CD14-positive monocyte (primary cell): ENCODE results near the gene CDIPT. TPM values are rescaled to one million over a fixed set of nuclear protein-coding genes. Genes with fewer than 3 reads are reported as not detected.

Experiments used
- DNase-seq, 3 donors: peaks; one replicate each; pipeline ENCODE4 v3.0.0-alpha.2; 2011 to 2022
- H2AFZ ChIP-seq: 2 replicates; pipeline ENCODE4 v1.6.0; 2012; ENCODE audit warnings: mild to moderate bottlenecking, low read depth, low read length, inconsistent platforms; ENCODE audit not compliant: insufficient read depth, poor library complexity, severe bottlenecking
- H3K27ac ChIP-seq, 2 donors: 1 replicate in 1 of 2; 2 replicates in 1 of 2; pipeline ENCODE4 v1.5.1; 2012 to 2013; ENCODE audit warnings: low read length in 2 of 2, control low read depth in 1 of 2, inconsistent platforms in 1 of 2, low read depth in 1 of 2, mild to moderate bottlenecking in 1 of 2
- H3K27me3 ChIP-seq, 2 donors: one replicate each; pipeline versions ENCODE4 v1.6.0 to v1.6.1; 2011 to 2013; ENCODE audit warnings: low read length in 2 of 2; ENCODE audit not compliant: control insufficient read depth in 2 of 2, insufficient read depth in 2 of 2
- H3K36me3 ChIP-seq, 2 donors: replicated peaks in 1 of 2; 1 replicate in 1 of 2; 2 replicates in 1 of 2; pipeline versions ENCODE4 v1.5.1 to v1.6.1; 2012 to 2013; ENCODE audit warnings: low read length in 2 of 2, control low read depth in 1 of 2, inconsistent platforms in 1 of 2, mild to moderate bottlenecking in 1 of 2; ENCODE audit not compliant: insufficient read depth in 2 of 2, control insufficient read depth in 1 of 2
- H3K4me1 ChIP-seq, 2 donors: 1 replicate in 1 of 2; 2 replicates in 1 of 2; pipeline versions ENCODE4 v1.5.1 to v1.6.1; 2012 to 2013; ENCODE audit warnings: low read length in 2 of 2, control low read depth in 1 of 2, inconsistent platforms in 1 of 2, mild to moderate bottlenecking in 1 of 2, moderate library complexity in 1 of 2; ENCODE audit not compliant: insufficient read depth in 2 of 2, control insufficient read depth in 1 of 2
- H3K4me2 ChIP-seq: replicated peaks from 2 replicates; pipeline ENCODE3; 2012; ENCODE audit warnings: low read length, moderate library complexity, mild to moderate bottlenecking; ENCODE audit not compliant: poor library complexity, severe bottlenecking; ENCODE audit errors: extremely low read depth
- H3K4me3 ChIP-seq, 3 experiments: fragments of 200-600 bp in 1 of 3; sonication (generic) in 1 of 3; replicated peaks in 1 of 3; 1 replicate in 2 of 3; 2 replicates in 1 of 3; pipeline ENCODE4 v1.5.1; 2011 to 2013; ENCODE audit warnings: low read length in 3 of 3, mild to moderate bottlenecking in 3 of 3, control low read depth in 2 of 3, low read depth in 2 of 3, inconsistent platforms in 1 of 3, moderate library complexity in 1 of 3
- H3K79me2 ChIP-seq: 2 replicates; pipeline ENCODE4 v1.6.0; 2012; ENCODE audit warnings: mild to moderate bottlenecking, control low read depth, inconsistent platforms, low read length, moderate library complexity; ENCODE audit not compliant: insufficient read depth
- H3K9ac ChIP-seq: 2 replicates; pipeline ENCODE4 v1.6.0; 2017; ENCODE audit warnings: low read length, mild to moderate bottlenecking; ENCODE audit not compliant: insufficient read depth, poor library complexity, severe bottlenecking
- H3K9me3 ChIP-seq, 2 donors: replicated peaks in 1 of 2; 1 replicate in 1 of 2; 2 replicates in 1 of 2; pipeline versions ENCODE4 v1.5.1 to v1.6.1; 2012 to 2013; ENCODE audit warnings: low read length in 2 of 2, control low read depth in 1 of 2; ENCODE audit not compliant: control insufficient read depth in 1 of 2, insufficient read depth in 1 of 2
- H4K20me1 ChIP-seq: 2 replicates; pipeline ENCODE4 v1.6.0; 2012; ENCODE audit warnings: mild to moderate bottlenecking, low read length, control low read depth, moderate library complexity; ENCODE audit not compliant: insufficient read depth
- H3K27ac Mint-ChIP-seq, 7 donors: one replicate each; pipeline ENCODE4 v1.8.0; 2020; ENCODE audit warnings: mild to moderate bottlenecking in 7 of 7, mixed read lengths in 7 of 7, moderate library complexity in 6 of 7, inconsistent platforms in 2 of 7
- H3K27me3 Mint-ChIP-seq, 3 donors: one replicate each; pipeline ENCODE4 v1.8.0; 2021 to 2022; ENCODE audit warnings: low read depth in 3 of 3, mild to moderate bottlenecking in 3 of 3, mixed read lengths in 3 of 3, moderate library complexity in 3 of 3, inconsistent platforms in 1 of 3
- H3K36me3 Mint-ChIP-seq, 2 donors: one replicate each; pipeline ENCODE4 v1.8.0; 2020; ENCODE audit warnings: mixed read lengths in 2 of 2, inconsistent platforms in 1 of 2, mild to moderate bottlenecking in 1 of 2
- H3K4me1 Mint-ChIP-seq: one replicate; pipeline ENCODE4 v1.8.0; 2020; ENCODE audit warnings: mild to moderate bottlenecking, mixed read lengths
- H3K4me3 Mint-ChIP-seq, 2 donors: one replicate each; pipeline ENCODE4 v1.8.0; 2020; ENCODE audit warnings: mild to moderate bottlenecking in 2 of 2, mixed read lengths in 2 of 2, moderate library complexity in 1 of 2
- H3K9me3 Mint-ChIP-seq, 7 donors: one replicate each; pipeline ENCODE4 v1.8.0; 2020 to 2022; ENCODE audit warnings: mixed read lengths in 7 of 7, mild to moderate bottlenecking in 6 of 7, moderate library complexity in 6 of 7, inconsistent platforms in 2 of 7
- WGBS: methylation state at CpG from one replicate; pipeline ENCODE4 v1.1.5; 2013; ENCODE audit warnings: missing lambda C conversion rate; ENCODE audit not compliant: insufficient coverage; 5-methylcytosine and 5-hydroxymethylcytosine counted together
- intact Hi-C, 2 donors: fragments of 100-400 bp; cut with micrococcal nuclease; formaldehyde crosslinking; loops; one replicate each; pipeline versions ENCODE4 v1.15.0 to v1.15.1; 2023
- polyA plus RNA-seq, 3 donors: library from polyadenylated mRNA; depleted of rRNA in 1 of 3; unstranded in 2 of 3; stranded (reverse) in 1 of 3; fragments of 300-500 nt in 2 of 3; fragments of >200 nt in 1 of 3; fragmentation: Illumina TruSeq in 2 of 3; gene quantifications; 1 replicate in 2 of 3; 2 replicates in 1 of 3; pipeline ENCODE4 v1.2.3, GENCODE V29; 2012 to 2021
- TF ChIP-seq, protein P1 (sequence below): fragments of 200-600 bp; IDR thresholded peaks from one replicate; pipeline ENCODE4 v1.8.0; 2022; ENCODE audit warnings: antibody characterized with exemption, mild to moderate bottlenecking

CDIPT gene
- polyA plus RNA-seq, 3 donors = 67.2 to 98.8 (median 93.5) TPM

GRCh38 chr16:29876594-29877249 lies 13.7 kb upstream of the CDIPT start:
- no peak for DNase-seq
- H3K4me1 Mint-ChIP-seq = peaks cover 17% of the 10 kb centered on the region
- Histone ChIP-seq H2AFZ (peak overlapping the region; percentile 73), H3K36me3 (no peaks in the 10 kb centered on the region), H3K4me2 (peak overlapping the region; percentile 79), H3K4me1 (peaks cover 14 to 19% of the 10 kb centered on the region in 2 donors), H3K27me3 (peaks cover 5 to 31% of the 10 kb centered on the region in 2 donors), H3K27ac (no peak overlapping the region), H3K4me3 (peak overlapping the region in 2 of 3 experiments; percentile 27 to 70), H3K79me2 (no peaks in the 10 kb centered on the region), H3K9me3 (peaks cover 8% of the 10 kb centered on the region in 2 donors), H4K20me1 (no peaks in the 10 kb centered on the region), H3K9ac (peak overlapping the region; percentile 15)
- TF ChIP-seq, protein P1, sequence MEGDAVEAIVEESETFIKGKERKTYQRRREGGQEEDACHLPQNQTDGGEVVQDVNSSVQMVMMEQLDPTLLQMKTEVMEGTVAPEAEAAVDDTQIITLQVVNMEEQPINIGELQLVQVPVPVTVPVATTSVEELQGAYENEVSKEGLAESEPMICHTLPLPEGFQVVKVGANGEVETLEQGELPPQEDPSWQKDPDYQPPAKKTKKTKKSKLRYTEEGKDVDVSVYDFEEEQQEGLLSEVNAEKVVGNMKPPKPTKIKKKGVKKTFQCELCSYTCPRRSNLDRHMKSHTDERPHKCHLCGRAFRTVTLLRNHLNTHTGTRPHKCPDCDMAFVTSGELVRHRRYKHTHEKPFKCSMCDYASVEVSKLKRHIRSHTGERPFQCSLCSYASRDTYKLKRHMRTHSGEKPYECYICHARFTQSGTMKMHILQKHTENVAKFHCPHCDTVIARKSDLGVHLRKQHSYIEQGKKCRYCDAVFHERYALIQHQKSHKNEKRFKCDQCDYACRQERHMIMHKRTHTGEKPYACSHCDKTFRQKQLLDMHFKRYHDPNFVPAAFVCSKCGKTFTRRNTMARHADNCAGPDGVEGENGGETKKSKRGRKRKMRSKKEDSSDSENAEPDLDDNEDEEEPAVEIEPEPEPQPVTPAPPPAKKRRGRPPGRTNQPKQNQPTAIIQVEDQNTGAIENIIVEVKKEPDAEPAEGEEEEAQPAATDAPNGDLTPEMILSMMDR = no peak
- H3K36me3 Mint-ChIP-seq = peaks cover 0 to 5% of the 10 kb centered on the region in 2 donors
- H3K9me3 Mint-ChIP-seq = peaks cover 5 to 21% (median 12%) of the 10 kb centered on the region in 7 donors
- no peak overlapping the region for H3K27ac Mint-ChIP-seq
- H3K27me3 Mint-ChIP-seq = peaks cover 30 to 46% (median 39%) of the 10 kb centered on the region in 3 donors
- H3K4me3 Mint-ChIP-seq = peak overlapping the region; percentile 73 to 91
- 9% methylated on average over 35 of the region's 45 CpGs for WGBS
- intact Hi-C loops = no loop called here

GRCh38 chr16:29876217-29876593 lies 13.2 kb upstream of the CDIPT start:
- Mint-ChIP-seq H3K27ac (no peak overlapping the region), H3K9me3 (peaks cover 5 to 21% (median 12%) of the 10 kb centered on the region in 7 donors), H3K27me3 (peaks cover 32 to 48% (median 39%) of the 10 kb centered on the region in 3 donors), H3K36me3 (peaks cover 0 to 5% of the 10 kb centered on the region in 2 donors), H3K4me3 (peak overlapping the region; percentile 73 to 91), H3K4me1 (peaks cover 17% of the 10 kb centered on the region)
- no peak for DNase-seq
- Histone ChIP-seq H3K4me3 (peak overlapping the region in 2 of 3 experiments; percentile 27 to 70), H2AFZ (peak overlapping the region; percentile 73), H3K27ac (no peak overlapping the region), H3K36me3 (no peaks in the 10 kb centered on the region), H3K9me3 (peaks cover 8% of the 10 kb centered on the region in 2 donors), H3K79me2 (no peaks in the 10 kb centered on the region), H3K27me3 (peaks cover 5 to 31% of the 10 kb centered on the region in 2 donors), H3K9ac (peak overlapping the region; percentile 15), H4K20me1 (no peaks in the 10 kb centered on the region), H3K4me1 (peaks cover 14 to 19% of the 10 kb centered on the region in 2 donors), H3K4me2 (peak overlapping the region; percentile 79)
- WGBS = 17% methylated on average over 17 of the region's 18 CpGs
- TF ChIP-seq, protein P1 = no peak
- intact Hi-C loops = no loop called here
